CD4-positive, alpha-beta T cell treated with Interferon alpha-2 for 1 hour (primary cell): ENCODE data around the gene CMSS1.

ENCODE experiments used
- DNase-seq, 2 donors: peaks; one replicate each; pipeline ENCODE4 v3.0.0-alpha.2; 2020 to 2022

Gene CMSS1

GRCh38 chr3:99961756-99962515, 144.3 kb downstream of the CMSS1 start:
- DNase-seq, result no peak

- no peak for DNase-seq
Observed at GRCh38 chr3:99962703-99963102, 145.0 kb downstream of the CMSS1 start.

GRCh38 chr3:99965077-99965476, 147.4 kb downstream of the CMSS1 start:
- DNase-seq, result no peak

- no peak for DNase-seq
Observed at GRCh38 chr3:99965681-99966408, 148.2 kb downstream of the CMSS1 start.

GRCh38 chr3:99966662-99967416, 149.2 kb downstream of the CMSS1 start:
- DNase-seq, result no peak

- DNase-seq, result no peak
Observed at GRCh38 chr3:99967796-99968195, 150.1 kb downstream of the CMSS1 start.

- no peak for DNase-seq
Observed at GRCh38 chr3:99969136-99969535, 151.5 kb downstream of the CMSS1 start.

- DNase-seq, result no peak
Observed at GRCh38 chr3:99970198-99970597, 152.5 kb downstream of the CMSS1 start.

GRCh38 chr3:99971761-99972160, 154.1 kb downstream of the CMSS1 start:
- no peak for DNase-seq

- DNase-seq, result no peak
Observed at GRCh38 chr3:99972380-99973104, 154.9 kb downstream of the CMSS1 start.

GRCh38 chr3:99974989-99975388, 157.3 kb downstream of the CMSS1 start:
- no peak for DNase-seq

- DNase-seq, result no peak
Observed at GRCh38 chr3:99976584-99976983, 158.9 kb downstream of the CMSS1 start.

GRCh38 chr3:99978221-99978620, 160.6 kb downstream of the CMSS1 start:
- DNase-seq, result no peak

GRCh38 chr3:99980606-99981005, 162.9 kb downstream of the CMSS1 start:
- DNase-seq, result no peak

GRCh38 chr3:99981138-99981537, 163.5 kb downstream of the CMSS1 start:
- DNase-seq, result no peak

- DNase-seq, result no peak
Observed at GRCh38 chr3:99982650-99983049, 165.0 kb downstream of the CMSS1 start.

GRCh38 chr3:99984139-99984538, 166.5 kb downstream of the CMSS1 start:
- DNase-seq, result no peak

- no peak for DNase-seq
Observed at GRCh38 chr3:99984668-99985067, 167.0 kb downstream of the CMSS1 start.

- DNase-seq, result no peak
Observed at GRCh38 chr3:99990179-99990578, 172.5 kb downstream of the CMSS1 start.

- no peak for DNase-seq
Observed at GRCh38 chr3:99997293-99997692, 179.6 kb downstream of the CMSS1 start.

- no peak for DNase-seq
Observed at GRCh38 chr3:99999536-99999935, 181.9 kb downstream of the CMSS1 start.

GRCh38 chr3:100001083-100001482, 183.4 kb downstream of the CMSS1 start:
- DNase-seq, result no peak
